ENCODE results near the gene FNTB.

The FNTB gene

GRCh38 chr14:64973026-64973442 lies 13.7 kb upstream of the FNTB start:
- H3K27me3 ChIP-seq (replicated peaks; ENCODE audit: control insufficient read depth, insufficient read depth, low read length): no peaks in the 10 kb centered on the region; the same call in 1 of the 2 replicates
- no peak overlapping the region for H3K4me3 ChIP-seq (replicated peaks; ENCODE audit: low read depth, low read length)
- no peaks in the 10 kb centered on the region; the same call in 1 of the 2 replicates for H3K36me3 ChIP-seq (ENCODE audit: control insufficient read depth, insufficient read depth, low read length)
- no peak for TF ChIP-seq CTCF (IDR thresholded peaks at IDR 0.05; ENCODE audit: insufficient read depth, low read length, poor library complexity, severe bottlenecking)
- DNase-seq (ENCODE audit: extremely low read depth, insufficient read length): no peak

- H3K36me3 ChIP-seq (ENCODE audit: control insufficient read depth, insufficient read depth, low read length): no peaks in the 10 kb centered on the region
- no peak for DNase-seq (ENCODE audit: extremely low read depth, insufficient read length)
- no peak for TF ChIP-seq CTCF (IDR thresholded peaks at IDR 0.05; ENCODE audit: insufficient read depth, low read length, poor library complexity, severe bottlenecking)
- no peak overlapping the region for H3K4me3 ChIP-seq (replicated peaks; ENCODE audit: low read depth, low read length)
- no peaks in the 10 kb centered on the region; the same call in 1 of the 2 replicates for H3K27me3 ChIP-seq (replicated peaks; ENCODE audit: control insufficient read depth, insufficient read depth, low read length)
Measured at GRCh38 chr14:64973826-64974225, 12.9 kb upstream of the FNTB start.

GRCh38 chr14:64974563-64974962 lies 12.1 kb upstream of the FNTB start:
- H3K27me3 ChIP-seq (replicated peaks; ENCODE audit: control insufficient read depth, insufficient read depth, low read length): no peaks in the 10 kb centered on the region; the same call in 1 of the 2 replicates
- no peak for TF ChIP-seq CTCF (IDR thresholded peaks at IDR 0.05; ENCODE audit: insufficient read depth, low read length, poor library complexity, severe bottlenecking)
- H3K36me3 ChIP-seq (ENCODE audit: control insufficient read depth, insufficient read depth, low read length): no peaks in the 10 kb centered on the region
- no peak for DNase-seq (ENCODE audit: extremely low read depth, insufficient read length)
- no peak overlapping the region for H3K4me3 ChIP-seq (replicated peaks; ENCODE audit: low read depth, low read length)

GRCh38 chr14:64979336-64980074 lies 7.2 kb upstream of the FNTB start:
- no peaks in the 10 kb centered on the region; the same call in 1 of the 2 replicates for H3K27me3 ChIP-seq (replicated peaks; ENCODE audit: control insufficient read depth, insufficient read depth, low read length)
- no peak for TF ChIP-seq CTCF (IDR thresholded peaks at IDR 0.05; ENCODE audit: insufficient read depth, low read length, poor library complexity, severe bottlenecking)
- H3K36me3 ChIP-seq (ENCODE audit: control insufficient read depth, insufficient read depth, low read length): no peaks in the 10 kb centered on the region
- DNase-seq (ENCODE audit: extremely low read depth, insufficient read length): no peak
- no peak overlapping the region for H3K4me3 ChIP-seq (replicated peaks; ENCODE audit: low read depth, low read length)

GRCh38 chr14:64983439-64984310 lies 3.0 kb upstream of the FNTB start:
- peak; percentile 55 for TF ChIP-seq CTCF (IDR thresholded peaks at IDR 0.05; ENCODE audit: insufficient read depth, low read length, poor library complexity, severe bottlenecking)
- Histone ChIP-seq H3K27me3 (replicated peaks; ENCODE audit: control insufficient read depth, insufficient read depth, low read length) (no peaks in the 10 kb centered on the region), H3K36me3 (ENCODE audit: control insufficient read depth, insufficient read depth, low read length) (no peaks in the 10 kb centered on the region), H3K4me3 (replicated peaks; ENCODE audit: low read depth, low read length) (peak overlapping the region; percentile 2; the same call in 1 of the 2 replicates)
- DNase-seq (ENCODE audit: extremely low read depth, insufficient read length): no peak
